SK-N-SH (cell line): ENCODE measurements around the gene STRIT1. TPM values are rescaled to one million over a fixed set of nuclear protein-coding genes. Genes with fewer than 3 reads are reported as not detected.
"Not testable (repeated sequence)": the region's sequence is repeated elsewhere in the genome, so short reads cannot be mapped to it uniquely, and the experiment has no call there.

Experiments
- CTCF ChIA-PET: fragments of 300-600, 350-600 bp; formaldehyde crosslinking; extraction: SDS; loops from one replicate; lab custom pipeline; 2021; lab: Yijun Ruan, JAX
- POLR2A ChIA-PET: fragments of 350-600 bp; sonication (Branson Sonifier 250); formaldehyde crosslinking; extraction: SDS; loops from one replicate; lab custom pipeline; 2020; ENCODE audit warnings: antibody characterized with exemption, inconsistent platforms; lab: Yijun Ruan, JAX
- DNase-seq: peaks from one replicate; pipeline ENCODE4 v3.0.0; 2012
- H2AFZ ChIP-seq: fragments of 200-600 bp; sonication (generic); 2 replicates; pipeline ENCODE4 v1.8.1; 2016; ENCODE audit warnings: antibody characterized with exemption, mild to moderate bottlenecking, low read depth
- H3F3A ChIP-seq: fragments of 200-600 bp; sonication (generic); replicated peaks from 2 replicates; pipeline ENCODE3; 2016; ENCODE audit warnings: antibody characterized with exemption, mild to moderate bottlenecking; ENCODE audit not compliant: insufficient read depth
- H3K27ac ChIP-seq, 2 experiments: fragments of 200-500 bp in 1 of 2; fragments of 200-600 bp in 1 of 2; sonication (Bioruptor generic) in 1 of 2; sonication (generic), shearing (Covaris generic) in 1 of 2; 2 replicates each; pipeline versions ENCODE4 v1.5.1 to v1.6.1; 2014 to 2016; ENCODE audit warnings: low read depth in 2 of 2, inconsistent platforms in 1 of 2, low read length in 1 of 2, mild to moderate bottlenecking in 1 of 2, mixed read lengths in 1 of 2
- H3K27me3 ChIP-seq: fragments of 200-600 bp; sonication (generic), shearing (Covaris generic); 2 replicates; pipeline ENCODE4 v1.6.1; 2016; ENCODE audit warnings: mixed run types; ENCODE audit not compliant: insufficient read depth
- H3K36me3 ChIP-seq, 2 experiments: fragments of 200-500 bp in 1 of 2; fragments of 200-600 bp in 1 of 2; sonication (Bioruptor generic) in 1 of 2; sonication (generic) in 1 of 2; replicated peaks in 1 of 2; 2 replicates each; pipeline versions ENCODE3 to v1.5.1; 2014 to 2016; ENCODE audit warnings: low read length in 1 of 2, mild to moderate bottlenecking in 1 of 2; ENCODE audit not compliant: insufficient read depth in 2 of 2, control insufficient read depth in 1 of 2
- H3K4me1 ChIP-seq, 2 experiments: fragments of 200-500 bp in 1 of 2; fragments of 200-600 bp in 1 of 2; sonication (Bioruptor generic) in 1 of 2; sonication (generic), shearing (Covaris generic) in 1 of 2; 2 replicates each; pipeline versions ENCODE4 v1.5.1 to v1.6.1; 2014 to 2016; ENCODE audit warnings: low read depth in 1 of 2, low read length in 1 of 2, mixed run types in 1 of 2; ENCODE audit not compliant: insufficient read depth in 2 of 2, control insufficient read depth in 1 of 2
- H3K4me2 ChIP-seq: fragments of 200-600 bp; sonication (generic), shearing (Covaris generic); 2 replicates; pipeline ENCODE4 v1.6.1; 2017; ENCODE audit warnings: mixed run types
- H3K4me3 ChIP-seq, 2 experiments: fragments of 200-500 bp in 1 of 2; fragments of 200-600 bp in 1 of 2; sonication (Bioruptor generic) in 1 of 2; sonication (generic), shearing (Covaris generic) in 1 of 2; 2 replicates each; pipeline versions ENCODE4 v1.5.1 to v1.8.1; 2014 to 2016; ENCODE audit warnings: low read depth in 2 of 2, inconsistent platforms in 1 of 2, low read length in 1 of 2, mild to moderate bottlenecking in 1 of 2, mixed read lengths in 1 of 2, moderate library complexity in 1 of 2
- H3K79me2 ChIP-seq: fragments of 200-600 bp; sonication (generic); 2 replicates; pipeline ENCODE4 v1.8.1; 2017; ENCODE audit warnings: mild to moderate bottlenecking; ENCODE audit not compliant: insufficient read depth
- H3K9ac ChIP-seq: fragments of 200-600 bp; sonication (generic); 2 replicates; pipeline ENCODE4 v1.6.1; 2017; ENCODE audit warnings: mixed run types
- H3K9me2 ChIP-seq: fragments of 200-600 bp; sonication (generic); 2 replicates; pipeline ENCODE4 v1.6.1; 2017; ENCODE audit warnings: mixed run types
- H3K9me3 ChIP-seq: fragments of 200-600 bp; sonication (generic); 2 replicates; pipeline ENCODE4 v1.6.1; 2017; ENCODE audit warnings: mixed run types, mild to moderate bottlenecking, moderate library complexity
- H4K20me1 ChIP-seq: fragments of 200-600 bp; sonication (generic); 2 replicates; pipeline ENCODE4 v1.6.1; 2017; ENCODE audit warnings: mild to moderate bottlenecking, mixed run types; ENCODE audit not compliant: insufficient read depth
- FOXJ3 ChIP-seq: sonication (generic); formaldehyde crosslinking; IDR thresholded peaks from 2 replicates; pipeline ENCODE4 v1.5.1; 2020; ENCODE audit warnings: mild to moderate bottlenecking, missing genetic modification reagents
- NFIC ChIP-seq: IDR thresholded peaks from 2 replicates; pipeline ENCODE4 v1.4.0; 2012; ENCODE audit warnings: borderline replicate concordance
- RFX5 ChIP-seq: IDR thresholded peaks from 2 replicates; pipeline ENCODE4 v1.6.1; 2012; ENCODE audit warnings: mild to moderate bottlenecking, improper control_type of control experiment, low read length
- USF2 ChIP-seq: fragments of 150-350 bp; IDR thresholded peaks from 2 replicates; pipeline ENCODE4 v1.6.1; 2017; ENCODE audit warnings: antibody characterized with exemption, low read length, low read depth, borderline replicate concordance
- WGBS: methylation state at CpG from one replicate; pipeline ENCODE4 v1.1.6; 2017; ENCODE audit warnings: low lambda C conversion rate; 5-methylcytosine and 5-hydroxymethylcytosine counted together
- polyA plus RNA-seq, 3 experiments: library from polyadenylated mRNA; depleted of rRNA; stranded (reverse); fragments of >200 nt; gene quantifications; 2 replicates each; pipeline ENCODE4 v1.2.3, GENCODE V29; 2012

STRIT1 gene
- polyA plus RNA-seq, 1 of the 3 experiments (the other 2 are of a cell fraction) = not detected

- H3K79me2 ChIP-seq, CTCF ChIA-PET, H2AFZ ChIP-seq, POLR2A ChIA-PET, H3F3A ChIP-seq, DNase-seq, H3K27ac ChIP-seq, H3K4me1 ChIP-seq, H3K9me3 ChIP-seq, H3K9ac ChIP-seq, H3K9me2 ChIP-seq, H3K4me2 ChIP-seq, H3K4me3 ChIP-seq, H3K36me3 ChIP-seq, H3K27me3 ChIP-seq, H4K20me1 ChIP-seq: not testable (repeated sequence)
- 75% methylated on average over 6 of the region's 6 CpGs for WGBS
Observed at GRCh38 chr3:155276089-155276488, 17.4 kb downstream of the STRIT1 start.

GRCh38 chr3:155275159-155275754 is 18.2 kb downstream of the STRIT1 start:
- DNase-seq, H3K9me2 ChIP-seq, H4K20me1 ChIP-seq, H3K27me3 ChIP-seq, POLR2A ChIA-PET, H3F3A ChIP-seq, H2AFZ ChIP-seq, H3K36me3 ChIP-seq, H3K4me2 ChIP-seq, H3K4me3 ChIP-seq, H3K4me1 ChIP-seq, CTCF ChIA-PET, H3K79me2 ChIP-seq, H3K9me3 ChIP-seq, H3K27ac ChIP-seq, H3K9ac ChIP-seq: not testable (repeated sequence)
- WGBS = 82% methylated on average over 6 of the region's 6 CpGs

GRCh38 chr3:155274435-155274834 is 19.0 kb downstream of the STRIT1 start:
- H3K9me3 ChIP-seq, H3F3A ChIP-seq, H3K79me2 ChIP-seq, H3K36me3 ChIP-seq, CTCF ChIA-PET, H3K9ac ChIP-seq, H3K9me2 ChIP-seq, H4K20me1 ChIP-seq, POLR2A ChIA-PET, H3K4me2 ChIP-seq, H2AFZ ChIP-seq, H3K27ac ChIP-seq, H3K27me3 ChIP-seq, H3K4me3 ChIP-seq, DNase-seq, H3K4me1 ChIP-seq: not testable (repeated sequence)
- 73% methylated on average over 4 of the region's 4 CpGs for WGBS

GRCh38 chr3:155271343-155271613 is 22.2 kb downstream of the STRIT1 start:
- no peak for DNase-seq
- H3K9me2 ChIP-seq = no peaks in the 10 kb centered on the region
- no peaks in the 10 kb centered on the region for H3K36me3 ChIP-seq
- H3K4me1 ChIP-seq = no peaks in the 10 kb centered on the region
- H3K9ac ChIP-seq = no peak overlapping the region
- CTCF ChIA-PET = no interaction called here
- WGBS = 23% methylated on average over 1 of the region's 1 CpG
- H3K27ac ChIP-seq = no peak overlapping the region
- no peaks in the 10 kb centered on the region for H3K79me2 ChIP-seq
- no peak overlapping the region for H3K4me3 ChIP-seq
- no peaks in the 10 kb centered on the region for H3K27me3 ChIP-seq
- POLR2A ChIA-PET = no interaction called here
- no peaks in the 10 kb centered on the region for H3K9me3 ChIP-seq
- H3F3A ChIP-seq = no peaks in the 10 kb centered on the region
- TF ChIP-seq NFIC (no peak), FOXJ3 (CRISPR knock-in tag) (no peak), RFX5 (no peak), USF2 (no peak)
- no peaks in the 10 kb centered on the region for H4K20me1 ChIP-seq
- no peak overlapping the region for H2AFZ ChIP-seq
- no peak overlapping the region for H3K4me2 ChIP-seq
